ENCODE data around the gene CDX1. TPM values are rescaled to one million over a fixed set of nuclear protein-coding genes. Genes with fewer than 3 reads are reported as not detected.

The CDX1 gene
- total and polyA plus RNA-seq, 9 donors = 0.12 to 6.0 (median 0.32) TPM

- H3K27me3 ChIP-seq (ENCODE audit: control insufficient read depth, insufficient read depth, low read length) = peaks cover 63% of the 10 kb centered on the region
- peaks cover 35% of the 10 kb centered on the region for H3K4me1 ChIP-seq (ENCODE audit: control insufficient read depth, insufficient read depth, low read length)
- no peaks in the 10 kb centered on the region for H3K9me3 ChIP-seq (replicated peaks; ENCODE audit: control insufficient read depth, low read depth, low read length)
- no peak within 1 kb of the TSS for H3K27ac ChIP-seq (ENCODE audit: low read length)
- H3K4me3 ChIP-seq (ENCODE audit: low read length) = no peak within 1 kb of the TSS
- WGBS (ENCODE audit: insufficient coverage) = 3% methylated on average over 50 of the region's 58 CpGs
- H3K36me3 ChIP-seq (ENCODE audit: control insufficient read depth, insufficient read depth, low read length) = no peaks in the 10 kb centered on the region
- DNase-seq = no peak
Observed at GRCh38 chr5:150189728-150190502, 23.3 kb downstream of the CDX1 start, which contains the start of gene SLC6A7. Gene SLC6A7 (plus strand): TSS chr5:150190062. CDS start chr5:150190328, 266 bp downstream.

- H3K4me1 ChIP-seq (ENCODE audit: control insufficient read depth, insufficient read depth, low read length) = peaks cover 35% of the 10 kb centered on the region
- no peak for DNase-seq
- no peak overlapping the region for H3K27ac ChIP-seq (ENCODE audit: low read length)
- H3K4me3 ChIP-seq (ENCODE audit: low read length) = no peak overlapping the region
- WGBS (ENCODE audit: insufficient coverage) = no CpG with 5 or more reads among the region's 16 CpGs
- no peaks in the 10 kb centered on the region for H3K36me3 ChIP-seq (ENCODE audit: control insufficient read depth, insufficient read depth, low read length)
- H3K27me3 ChIP-seq (ENCODE audit: control insufficient read depth, insufficient read depth, low read length) = peaks cover 62% of the 10 kb centered on the region
- no peaks in the 10 kb centered on the region for H3K9me3 ChIP-seq (replicated peaks; ENCODE audit: control insufficient read depth, low read depth, low read length)
Observed at GRCh38 chr5:150190503-150190979, 24.0 kb downstream of the CDX1 start.

DNA sequence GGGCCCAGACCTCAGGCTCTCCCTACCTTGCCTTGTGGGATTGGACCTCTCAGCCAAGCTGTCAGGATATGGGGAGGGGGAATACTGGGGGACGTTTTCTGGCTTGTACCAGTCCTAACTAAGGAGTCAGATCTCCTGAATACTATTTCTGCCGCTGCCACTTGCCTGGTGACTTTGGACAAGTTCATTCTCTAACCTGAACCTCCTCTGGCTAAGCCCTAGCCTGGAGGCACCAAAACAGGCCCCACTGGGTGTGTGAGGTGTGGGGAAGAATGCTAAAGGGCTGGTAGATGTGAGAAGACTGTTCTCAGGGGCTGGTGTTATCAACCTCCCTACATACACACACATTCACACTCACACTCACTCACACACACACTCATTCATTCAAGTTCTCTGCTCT is 24.4 kb downstream of the CDX1 start:
- H3K4me1 ChIP-seq (ENCODE audit: control insufficient read depth, insufficient read depth, low read length) = peaks cover 35% of the 10 kb centered on the region
- DNase-seq = no peak
- peaks cover 62% of the 10 kb centered on the region for H3K27me3 ChIP-seq (ENCODE audit: control insufficient read depth, insufficient read depth, low read length)
- H3K27ac ChIP-seq (ENCODE audit: low read length) = no peak overlapping the region
- no peak overlapping the region for H3K4me3 ChIP-seq (ENCODE audit: low read length)
- WGBS (ENCODE audit: insufficient coverage) = 40% methylated on average over 1 of the region's 2 CpGs
- no peaks in the 10 kb centered on the region for H3K36me3 ChIP-seq (ENCODE audit: control insufficient read depth, insufficient read depth, low read length)
- H3K9me3 ChIP-seq (replicated peaks; ENCODE audit: control insufficient read depth, low read depth, low read length) = no peaks in the 10 kb centered on the region

- Histone ChIP-seq H3K4me1 (ENCODE audit: control insufficient read depth, insufficient read depth, low read length) (peaks cover 30% of the 10 kb centered on the region), H3K4me3 (ENCODE audit: low read length) (no peak overlapping the region), H3K9me3 (replicated peaks; ENCODE audit: control insufficient read depth, low read depth, low read length) (no peaks in the 10 kb centered on the region), H3K27me3 (ENCODE audit: control insufficient read depth, insufficient read depth, low read length) (peaks cover 59% of the 10 kb centered on the region), H3K27ac (ENCODE audit: low read length) (no peak overlapping the region), H3K36me3 (ENCODE audit: control insufficient read depth, insufficient read depth, low read length) (no peaks in the 10 kb centered on the region)
- WGBS (ENCODE audit: insufficient coverage) = no CpG with 5 or more reads among the region's 4 CpGs
- no peak for DNase-seq
Observed at GRCh38 chr5:150192462-150192861, 25.9 kb downstream of the CDX1 start.

- no peak overlapping the region for H3K27ac ChIP-seq (ENCODE audit: low read length)
- DNase-seq = no peak
- peaks cover 2% of the 10 kb centered on the region for H3K4me1 ChIP-seq (ENCODE audit: control insufficient read depth, insufficient read depth, low read length)
- no peaks in the 10 kb centered on the region for H3K36me3 ChIP-seq (ENCODE audit: control insufficient read depth, insufficient read depth, low read length)
- peaks cover 30% of the 10 kb centered on the region for H3K27me3 ChIP-seq (ENCODE audit: control insufficient read depth, insufficient read depth, low read length)
- no peak overlapping the region for H3K4me3 ChIP-seq (ENCODE audit: low read length)
- no peaks in the 10 kb centered on the region for H3K9me3 ChIP-seq (replicated peaks; ENCODE audit: control insufficient read depth, low read depth, low read length)
- no CpG with 5 or more reads among the region's 9 CpGs for WGBS (ENCODE audit: insufficient coverage)
Observed at GRCh38 chr5:150195736-150196485, 29.3 kb downstream of the CDX1 start.

GRCh38 chr5:150196514-150196913 is 29.9 kb downstream of the CDX1 start:
- Histone ChIP-seq H3K9me3 (replicated peaks; ENCODE audit: control insufficient read depth, low read depth, low read length) (no peaks in the 10 kb centered on the region), H3K4me1 (ENCODE audit: control insufficient read depth, insufficient read depth, low read length) (no peaks in the 10 kb centered on the region), H3K4me3 (ENCODE audit: low read length) (no peak overlapping the region), H3K27ac (ENCODE audit: low read length) (no peak overlapping the region), H3K36me3 (ENCODE audit: control insufficient read depth, insufficient read depth, low read length) (no peaks in the 10 kb centered on the region), H3K27me3 (ENCODE audit: control insufficient read depth, insufficient read depth, low read length) (peaks cover 25% of the 10 kb centered on the region)
- WGBS (ENCODE audit: insufficient coverage) = 88% methylated on average over 5 of the region's 5 CpGs
- DNase-seq = no peak

- Histone ChIP-seq H3K4me3 (ENCODE audit: low read length) (no peak overlapping the region), H3K27ac (ENCODE audit: low read length) (no peak overlapping the region), H3K9me3 (replicated peaks; ENCODE audit: control insufficient read depth, low read depth, low read length) (no peaks in the 10 kb centered on the region), H3K4me1 (ENCODE audit: control insufficient read depth, insufficient read depth, low read length) (no peaks in the 10 kb centered on the region), H3K36me3 (ENCODE audit: control insufficient read depth, insufficient read depth, low read length) (no peaks in the 10 kb centered on the region), H3K27me3 (ENCODE audit: control insufficient read depth, insufficient read depth, low read length) (peaks cover 21% of the 10 kb centered on the region)
- 91% methylated on average over 13 of the region's 16 CpGs for WGBS (ENCODE audit: insufficient coverage)
- DNase-seq = no peak
Observed at GRCh38 chr5:150196986-150197385, 30.4 kb downstream of the CDX1 start.

DNA sequence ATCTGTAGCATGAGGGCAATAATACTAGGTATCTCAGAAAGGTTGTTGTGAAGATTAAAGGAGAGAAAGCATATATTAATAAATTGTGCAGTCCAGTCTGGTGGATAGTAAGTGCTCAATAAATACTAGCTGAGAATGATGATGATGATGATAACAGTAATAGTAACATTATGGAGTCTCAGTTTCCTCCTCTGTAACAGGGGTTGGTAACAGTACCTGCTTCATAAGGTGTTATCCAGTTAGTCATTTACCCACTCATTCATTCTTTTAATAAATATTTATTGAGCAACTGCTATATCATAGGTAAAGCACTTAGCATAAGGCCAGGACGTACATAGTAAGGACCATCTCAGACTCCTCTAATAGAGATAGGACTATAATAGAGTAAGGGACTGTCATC is 30.9 kb downstream of the CDX1 start:
- DNase-seq = no peak
- no peaks in the 10 kb centered on the region for H3K9me3 ChIP-seq (replicated peaks; ENCODE audit: control insufficient read depth, low read depth, low read length)
- no peaks in the 10 kb centered on the region for H3K4me1 ChIP-seq (ENCODE audit: control insufficient read depth, insufficient read depth, low read length)
- peaks cover 16% of the 10 kb centered on the region for H3K27me3 ChIP-seq (ENCODE audit: control insufficient read depth, insufficient read depth, low read length)
- no peak overlapping the region for H3K4me3 ChIP-seq (ENCODE audit: low read length)
- H3K36me3 ChIP-seq (ENCODE audit: control insufficient read depth, insufficient read depth, low read length) = no peaks in the 10 kb centered on the region
- no CpG with 5 or more reads among the region's 1 CpG for WGBS (ENCODE audit: insufficient coverage)
- H3K27ac ChIP-seq (ENCODE audit: low read length) = no peak overlapping the region

- H3K4me1 ChIP-seq (ENCODE audit: control insufficient read depth, insufficient read depth, low read length) = peaks cover 3% of the 10 kb centered on the region
- no peak for DNase-seq
- H3K36me3 ChIP-seq (ENCODE audit: control insufficient read depth, insufficient read depth, low read length) = no peaks in the 10 kb centered on the region
- H3K4me3 ChIP-seq (ENCODE audit: low read length) = no peak overlapping the region
- 96% methylated on average over 10 of the region's 10 CpGs for WGBS (ENCODE audit: insufficient coverage)
- H3K27ac ChIP-seq (ENCODE audit: low read length) = no peak overlapping the region
- H3K9me3 ChIP-seq (replicated peaks; ENCODE audit: control insufficient read depth, low read depth, low read length) = no peaks in the 10 kb centered on the region
- peaks cover 10% of the 10 kb centered on the region for H3K27me3 ChIP-seq (ENCODE audit: control insufficient read depth, insufficient read depth, low read length)
Observed at GRCh38 chr5:150202501-150202900, 35.9 kb downstream of the CDX1 start.

- peaks cover 7% of the 10 kb centered on the region for H3K4me1 ChIP-seq (ENCODE audit: control insufficient read depth, insufficient read depth, low read length)
- no peaks in the 10 kb centered on the region for H3K9me3 ChIP-seq (replicated peaks; ENCODE audit: control insufficient read depth, low read depth, low read length)
- H3K27me3 ChIP-seq (ENCODE audit: control insufficient read depth, insufficient read depth, low read length) = peaks cover 9% of the 10 kb centered on the region
- no peak for DNase-seq
- H3K4me3 ChIP-seq (ENCODE audit: low read length) = no peak overlapping the region
- H3K36me3 ChIP-seq (ENCODE audit: control insufficient read depth, insufficient read depth, low read length) = no peaks in the 10 kb centered on the region
- 76% methylated on average over 7 of the region's 12 CpGs for WGBS (ENCODE audit: insufficient coverage)
- H3K27ac ChIP-seq (ENCODE audit: low read length) = no peak overlapping the region
Observed at GRCh38 chr5:150203832-150204589, 37.4 kb downstream of the CDX1 start.

Data from muscle of leg (tissue), 11 donors.